Heart left ventricle (tissue), 16 donors: Measurements from ENCODE around the gene SLC9B1. TPM values are rescaled to one million over a fixed set of nuclear protein-coding genes. Genes with fewer than 3 reads are reported as not detected.

Experiments
- ATAC-seq, 4 donors: fragments of 200-7000 bp; cut with Tn5 transposase; one replicate each; pipeline ENCODE4 v1.9.1; 2020 to 2022; ENCODE audit warnings: moderate library complexity in 4 of 4, mild to moderate bottlenecking in 3 of 4, moderate number of reproducible peaks in 1 of 4
- DNase-seq, 5 donors: peaks; one replicate each; pipeline ENCODE4 v3.0.0-alpha.2; 2020
- H3K27ac ChIP-seq, 12 donors: fragments of 200-600 bp; sonication (generic) in 4 of 12; one replicate each; pipeline versions ENCODE4 v1.5.0 to v1.8.0; 2016 to 2022; ENCODE audit warnings: mild to moderate bottlenecking in 2 of 12
- H3K27me3 ChIP-seq, 9 donors: fragments of 200-600 bp; sonication (generic) in 2 of 9; one replicate each; pipeline versions ENCODE4 v1.5.1 to v1.8.0; 2016 to 2022; ENCODE audit warnings: mild to moderate bottlenecking in 3 of 9
- H3K36me3 ChIP-seq, 9 donors: fragments of 200-600 bp; sonication (generic) in 2 of 9; one replicate each; pipeline versions ENCODE4 v1.5.0 to v1.8.0; 2018 to 2022; ENCODE audit warnings: mild to moderate bottlenecking in 2 of 9
- H3K4me1 ChIP-seq, 12 donors: fragments of 200-600 bp; sonication (generic) in 4 of 12; one replicate each; pipeline versions ENCODE4 v1.5.0 to v1.8.0; 2016 to 2022; ENCODE audit warnings: mild to moderate bottlenecking in 3 of 12
- H3K4me3 ChIP-seq, 12 donors: fragments of 200-600 bp; sonication (generic) in 4 of 12; one replicate each; pipeline versions ENCODE4 v1.5.0 to v1.8.0; 2017 to 2022; ENCODE audit warnings: mild to moderate bottlenecking in 9 of 12, moderate library complexity in 4 of 12
- H3K9me3 ChIP-seq, 12 donors: fragments of 200-600 bp; sonication (generic) in 4 of 12; one replicate each; pipeline versions ENCODE4 v1.5.0 to v1.8.0; 2016 to 2022; ENCODE audit warnings: mild to moderate bottlenecking in 1 of 12
- POLR2A ChIP-seq, 2 donors: fragments of 450-650 bp; IDR thresholded peaks; one replicate each; pipeline ENCODE4 v1.6.1; 2017; ENCODE audit warnings: antibody characterized with exemption in 2 of 2, mild to moderate bottlenecking in 2 of 2, moderate library complexity in 2 of 2
- WGBS, 4 donors: extraction: QIAGEN DNeasy Blood & Tissue Kit in 2 of 4; methylation state at CpG; one replicate each; pipeline versions ENCODE4 v1.1.5 to v1.1.7; 2013 to 2018; 5-methylcytosine and 5-hydroxymethylcytosine counted together
- intact Hi-C, 10 donors: fragments of 100-400 bp; cut with DNase I; formaldehyde crosslinking; loops; one replicate each; pipeline versions ENCODE4 v1.11.1 to v1.14.2; 2022
- polyA plus RNA-seq, 2 donors: library from polyadenylated mRNA; stranded (reverse); fragments of 200-250 nt; gene quantifications; one replicate each; pipeline ENCODE4 v1.2.3, GENCODE V29; 2013
- total RNA-seq, 9 donors: library from RNA; depleted of rRNA in 2 of 9; stranded (reverse); fragments of >200 nt in 2 of 9; fragmentation: NEBNext Ultra II Directional in 3 of 9; extraction: Animal tissue kit (Norgen Biotek cat#: 25700) in 3 of 9; gene quantifications; one replicate each; pipeline versions ENCODE4 v1.1.0 to v1.2.4, GENCODE V29; 2016 to 2023
- TF ChIP-seq, protein P1 (sequence below), 12 donors: fragments of 200-600 bp; sonication (generic) in 4 of 12; IDR thresholded peaks; one replicate each; pipeline versions ENCODE4 v1.5.0 to v1.8.0; 2018 to 2022; ENCODE audit warnings: antibody characterized with exemption in 12 of 12, mild to moderate bottlenecking in 5 of 12
- donor health status: ischemic (EF 13 %, LVEDD 7.1; RV severe dilation, severe dysfunction).
- donor health status: healthy with polysubstance abuse.
- donor health status: DM: no; HTN: yes; CAD: no.
- donor health status: DM: no; HTN: no; CAD: no.
- donor health status: ischemic (EF 25% LVEDD 6.9; RV normal size, moderate dysfunction).
- donor health status: ischemic (EF 25% LVEDD 5.7; RV mildly dilated, moderate dysfunction).
- donor health status: healthy.
- donor health status: DM: yes; HTN: yes; CAD: no.
- donor health status: ischemic (EF 35%, LVEDD 5.7; RV mildly dilated, moderate dysfunction).
- donor health status: nonischemic (EF 11% LVEDD 7.7; RV severe dilation, severe dysfunction).
- donor health status: DM: yes; HTN: yes; CAD: no.
- donor health status: PGD.
- donor health status: ischemic (EF 29% LVEDD 5.4; RV normal size, mild dysfunction).
- donor health status: nonischemic (EF 23%, LVEDD 6.1; RV moderate dilation, normal function).

The SLC9B1 gene
- total and polyA plus RNA-seq, 11 donors = 0.07 to 1.8 (median 0.56) TPM; not detected in 3

DNA sequence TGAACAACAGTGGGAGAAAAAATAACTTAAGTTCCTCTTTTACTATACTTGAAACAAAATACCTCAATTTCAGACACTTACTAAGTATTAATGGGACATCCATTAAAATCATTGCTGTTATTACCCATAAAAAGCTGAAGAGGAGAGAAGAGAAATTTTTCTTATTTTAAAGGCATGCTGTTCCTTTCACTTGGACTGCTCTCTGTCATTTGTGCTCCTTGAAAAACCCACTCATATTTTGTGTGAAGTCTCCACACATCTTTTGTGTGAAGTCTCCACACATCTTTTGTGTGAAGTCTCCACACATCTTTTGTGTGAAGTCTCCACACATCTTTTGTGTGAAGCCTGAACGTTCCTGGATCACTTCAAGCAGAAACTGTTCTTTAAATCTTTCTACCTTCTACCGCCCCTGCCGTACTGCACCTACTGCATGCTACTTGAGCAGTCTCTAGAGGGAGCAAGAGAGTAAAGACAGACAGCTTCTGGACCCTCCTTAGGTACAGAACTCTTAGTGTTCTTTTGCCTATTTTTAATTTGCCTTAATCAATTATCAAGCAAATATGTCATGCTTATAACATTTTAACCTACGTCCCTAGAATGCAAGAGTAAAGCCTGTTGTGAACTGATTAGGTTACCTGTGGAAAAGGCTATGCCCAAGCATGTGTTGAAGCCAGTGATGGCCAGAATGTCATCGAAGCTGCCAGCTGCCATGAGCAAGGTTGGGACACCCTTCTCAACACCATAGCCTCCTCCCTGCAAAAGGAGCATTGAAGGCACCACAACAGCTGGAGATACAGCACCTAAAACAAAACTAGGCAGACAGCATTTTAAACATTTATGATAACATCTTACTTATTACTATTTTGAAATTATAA is 27.1 kb upstream of the SLC9B1 start:
- Histone ChIP-seq H3K4me1 (no peaks in the 10 kb centered on the region), H3K27me3 (no peaks in the 10 kb centered on the region), H3K27ac (no peak overlapping the region), H3K4me3 (no peak overlapping the region), H3K36me3 (peaks cover 0 to 42% (median 13%) of the 10 kb centered on the region in 9 donors), H3K9me3 (no peaks in the 10 kb centered on the region)
- DNase-seq (no peak), ATAC-seq (peak in 3 of 4 donors; percentile 67 to 83 (median 80))
- TF ChIP-seq, protein P1, sequence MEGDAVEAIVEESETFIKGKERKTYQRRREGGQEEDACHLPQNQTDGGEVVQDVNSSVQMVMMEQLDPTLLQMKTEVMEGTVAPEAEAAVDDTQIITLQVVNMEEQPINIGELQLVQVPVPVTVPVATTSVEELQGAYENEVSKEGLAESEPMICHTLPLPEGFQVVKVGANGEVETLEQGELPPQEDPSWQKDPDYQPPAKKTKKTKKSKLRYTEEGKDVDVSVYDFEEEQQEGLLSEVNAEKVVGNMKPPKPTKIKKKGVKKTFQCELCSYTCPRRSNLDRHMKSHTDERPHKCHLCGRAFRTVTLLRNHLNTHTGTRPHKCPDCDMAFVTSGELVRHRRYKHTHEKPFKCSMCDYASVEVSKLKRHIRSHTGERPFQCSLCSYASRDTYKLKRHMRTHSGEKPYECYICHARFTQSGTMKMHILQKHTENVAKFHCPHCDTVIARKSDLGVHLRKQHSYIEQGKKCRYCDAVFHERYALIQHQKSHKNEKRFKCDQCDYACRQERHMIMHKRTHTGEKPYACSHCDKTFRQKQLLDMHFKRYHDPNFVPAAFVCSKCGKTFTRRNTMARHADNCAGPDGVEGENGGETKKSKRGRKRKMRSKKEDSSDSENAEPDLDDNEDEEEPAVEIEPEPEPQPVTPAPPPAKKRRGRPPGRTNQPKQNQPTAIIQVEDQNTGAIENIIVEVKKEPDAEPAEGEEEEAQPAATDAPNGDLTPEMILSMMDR (IDR thresholded peaks at IDR 0.05) = peak; percentile 59 to 75 (median 66)
- no peak for TF ChIP-seq POLR2A (IDR thresholded peaks at IDR 0.05)
- intact Hi-C loops = loop anchor here in 7 of 10 donors (5.0 to 10.0 kb wide), 2 partner anchors 48 to 51 kb away; partner anchors contain the start of gene BDH2 (in 7 of the 7)
- 38 to 46% (median 43%) methylated on average over 5 of the region's 5 CpGs for WGBS, 4 donors

DNA sequence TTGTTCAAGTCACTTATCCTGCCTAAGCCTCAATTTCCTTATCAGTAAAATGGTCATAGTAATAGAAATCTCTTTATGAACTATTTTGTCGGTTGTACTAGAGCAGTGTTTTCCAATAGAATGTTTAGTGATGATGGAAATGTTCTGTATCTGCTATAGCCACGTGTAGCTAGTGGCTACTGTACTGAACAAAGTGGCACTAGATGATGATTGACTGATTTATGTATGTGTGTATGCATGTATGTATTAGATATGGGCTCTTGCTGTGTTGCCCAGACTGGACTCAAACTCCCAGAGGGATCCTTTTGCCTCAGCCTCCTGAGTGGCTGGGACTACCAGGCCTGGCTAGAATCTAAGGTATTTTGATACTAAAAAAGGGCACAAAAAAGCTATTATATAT is 24.7 kb upstream of the SLC9B1 start:
- no peak for ATAC-seq
- no peak overlapping the region for H3K4me3 ChIP-seq
- no peak overlapping the region for H3K27ac ChIP-seq
- WGBS, 4 donors = 87 to 94% (median 90%) methylated on average over 2 of the region's 2 CpGs
- no peak for DNase-seq
- H3K36me3 ChIP-seq = peaks cover 0 to 34% (median 4%) of the 10 kb centered on the region in 9 donors
- intact Hi-C loops = loop anchor here in 3 of 10 donors (10.0 kb wide), 1 partner anchor 51 kb away; the partner anchor contains the start of gene BDH2 (in 3 of the 3)
- no peaks in the 10 kb centered on the region for H3K9me3 ChIP-seq
- H3K27me3 ChIP-seq = no peaks in the 10 kb centered on the region
- TF ChIP-seq POLR2A (IDR thresholded peaks at IDR 0.05) = no peak
- TF ChIP-seq, protein P1 (IDR thresholded peaks at IDR 0.05) = no peak
- no peaks in the 10 kb centered on the region for H3K4me1 ChIP-seq

DNA sequence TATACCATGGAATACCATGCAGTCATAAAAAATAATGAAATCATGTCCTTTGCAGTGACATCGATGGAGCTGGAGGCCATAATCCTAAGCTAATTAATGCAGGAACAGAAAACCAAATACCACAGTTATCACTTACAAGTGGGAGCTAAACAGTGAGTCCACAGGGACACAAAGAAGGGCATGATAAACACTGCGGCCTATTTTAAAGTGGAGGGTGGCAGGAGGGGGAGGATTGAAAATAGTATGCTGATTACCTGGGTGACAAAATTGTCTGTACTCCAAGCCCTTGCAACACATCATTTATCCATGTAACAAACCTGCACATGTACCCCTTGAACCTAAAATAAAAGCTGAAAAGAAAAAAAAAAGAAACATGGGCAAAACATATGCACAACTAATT is 16.7 kb upstream of the SLC9B1 start:
- peak; percentile 42 to 75 (median 67) for ATAC-seq
- intact Hi-C loops = no loop called here
- Histone ChIP-seq H3K4me3 (no peak overlapping the region), H3K27ac (no peak overlapping the region), H3K27me3 (no peaks in the 10 kb centered on the region), H3K9me3 (peaks cover 0 to 16% (median 0%) of the 10 kb centered on the region in 12 donors), H3K36me3 (peaks cover 0 to 4% (median 0%) of the 10 kb centered on the region in 9 donors), H3K4me1 (no peaks in the 10 kb centered on the region)
- TF ChIP-seq, protein P1 (IDR thresholded peaks at IDR 0.05) = no peak
- TF ChIP-seq POLR2A (IDR thresholded peaks at IDR 0.05) = no peak
- DNase-seq = no peak
- 56 to 73% (median 57%) methylated on average over 2 of the region's 2 CpGs for WGBS, 4 donors

DNA sequence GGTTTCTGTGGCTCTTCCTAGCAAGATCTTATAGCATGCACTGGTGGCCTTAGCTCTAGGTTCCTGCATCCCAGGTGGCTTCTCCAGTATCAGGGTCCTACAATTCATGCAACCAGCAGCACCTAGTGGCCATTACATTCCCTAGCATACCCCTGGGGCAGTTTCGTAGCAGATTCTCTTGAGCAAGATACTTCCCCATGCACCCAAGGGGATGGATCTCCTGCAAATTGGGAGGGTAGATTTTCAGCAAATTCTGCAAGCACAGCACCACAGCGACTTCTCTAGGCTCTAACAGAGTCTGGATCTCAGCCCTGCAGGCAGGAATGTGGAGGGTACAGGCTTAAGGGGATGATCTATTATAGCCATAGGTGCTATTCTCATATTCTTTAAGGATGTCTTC is 13.1 kb upstream of the SLC9B1 start:
- DNase-seq (no peak), ATAC-seq (no peak)

More for the DNA sequence above, 13.1 kb upstream of the SLC9B1 start:
- H3K4me3 ChIP-seq = no peak overlapping the region
- peaks cover 0 to 17% (median 0%) of the 10 kb centered on the region in 9 donors for H3K36me3 ChIP-seq
- H3K27ac ChIP-seq = no peak overlapping the region
- WGBS, 4 donors = 52 to 80% (median 65%) methylated on average over 2 of the region's 2 CpGs
- no peaks in the 10 kb centered on the region for H3K4me1 ChIP-seq
- TF ChIP-seq, protein P1 (IDR thresholded peaks at IDR 0.05) = peak in 6 of 12 donors; percentile 9 to 20 (median 14)
- no peak for TF ChIP-seq POLR2A (IDR thresholded peaks at IDR 0.05)
- no peaks in the 10 kb centered on the region for H3K27me3 ChIP-seq
- intact Hi-C loops = no loop called here
- peaks cover 0 to 16% (median 0%) of the 10 kb centered on the region in 12 donors for H3K9me3 ChIP-seq
